Adrenal gland (tissue), 5 donors: ENCODE data around the gene AK4.

Experiments
- CTCF ChIP-seq, 6 experiments: fragments of 450-650 bp in 4 of 6; fragments of 200-600 bp in 2 of 6; sonication (generic) in 1 of 6; IDR thresholded peaks; 1 replicate in 5 of 6; 2 replicates in 1 of 6; pipeline versions ENCODE4 v1.5.1 to v1.8.0; 2016 to 2021; ENCODE audit warnings: antibody characterized with exemption in 6 of 6, mild to moderate bottlenecking in 2 of 6, moderate library complexity in 1 of 6
- POLR2A ChIP-seq, 2 donors: fragments of 450-650 bp; IDR thresholded peaks; one replicate each; pipeline ENCODE4 v1.6.1; 2017; ENCODE audit warnings: antibody characterized with exemption in 2 of 2, mild to moderate bottlenecking in 2 of 2, moderate library complexity in 1 of 2
- donor health status: DM: no; HTN: no; CAD: no.

DNA sequence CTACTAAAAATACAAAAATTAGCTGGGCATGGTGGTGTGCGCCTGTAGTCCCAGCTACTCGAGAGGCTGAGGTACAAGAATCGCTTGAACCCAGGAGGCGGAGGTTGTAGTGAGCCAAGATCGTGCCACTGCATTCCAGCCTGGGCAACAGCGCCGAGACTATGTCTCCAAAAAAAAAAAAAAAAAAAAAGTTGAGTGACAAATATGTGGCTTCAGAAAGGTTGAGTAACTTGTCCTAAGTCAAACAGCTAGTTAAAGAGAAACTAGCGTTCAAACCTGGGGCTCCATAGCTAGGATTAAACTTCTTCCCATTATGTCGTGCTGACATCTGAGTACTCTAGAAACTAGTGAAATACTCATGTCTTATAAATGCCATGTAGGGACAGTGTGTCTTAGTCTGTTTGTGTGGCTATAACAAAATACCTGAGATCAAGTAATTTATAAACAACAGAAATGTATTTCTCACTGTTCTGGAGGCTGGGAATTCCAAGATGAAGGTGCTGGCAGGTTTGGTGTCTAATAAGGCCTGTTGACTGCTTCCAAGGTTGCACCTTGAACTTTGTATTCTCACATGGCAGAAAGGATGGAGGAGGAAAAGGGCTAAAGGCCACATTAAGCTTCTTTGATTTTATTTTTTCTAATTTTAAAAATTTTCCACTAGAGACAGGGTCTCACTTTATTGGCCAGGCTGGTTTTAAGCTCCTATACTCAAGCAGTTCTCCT lies 12.0 kb downstream of the AK4 start:
- TF ChIP-seq POLR2A (IDR thresholded peaks at IDR 0.05) (no peak), CTCF (IDR thresholded peaks at IDR 0.05) (no peak)
